CD4-positive, alpha-beta T cell treated with Interferon gamma for 1 hour (primary cell): ENCODE data around the gene DEPP1.
A peak's percentile ranks its signal among the peaks of the same experiment; 100 is the strongest.

Experiments
- DNase-seq: peaks from one replicate; pipeline ENCODE4 v3.0.0-alpha.2; 2020

Gene DEPP1

DNA sequence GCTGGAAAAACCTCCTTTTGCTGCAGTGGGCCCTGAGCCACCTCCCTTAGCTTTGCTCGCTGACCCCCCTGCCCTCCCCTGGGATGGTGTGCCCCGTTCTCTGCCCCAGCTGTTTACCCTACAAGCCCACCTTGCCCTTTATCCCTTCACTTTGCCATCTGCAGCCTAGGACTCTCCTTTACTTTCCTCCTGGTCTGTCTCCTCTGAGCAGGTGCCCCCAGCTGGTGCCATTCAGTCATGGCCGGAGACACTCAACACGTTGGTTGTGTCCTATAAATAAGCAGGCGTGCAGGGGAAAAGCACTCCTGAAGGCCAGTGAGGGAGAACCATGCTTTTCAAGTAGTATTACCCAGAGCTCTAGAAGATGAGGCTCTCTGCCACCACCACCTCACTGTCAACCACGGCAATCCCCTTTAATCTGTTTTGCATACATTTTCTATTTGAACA is 12.9 kb downstream of the DEPP1 start:
- DNase-seq: no peak

DNA sequence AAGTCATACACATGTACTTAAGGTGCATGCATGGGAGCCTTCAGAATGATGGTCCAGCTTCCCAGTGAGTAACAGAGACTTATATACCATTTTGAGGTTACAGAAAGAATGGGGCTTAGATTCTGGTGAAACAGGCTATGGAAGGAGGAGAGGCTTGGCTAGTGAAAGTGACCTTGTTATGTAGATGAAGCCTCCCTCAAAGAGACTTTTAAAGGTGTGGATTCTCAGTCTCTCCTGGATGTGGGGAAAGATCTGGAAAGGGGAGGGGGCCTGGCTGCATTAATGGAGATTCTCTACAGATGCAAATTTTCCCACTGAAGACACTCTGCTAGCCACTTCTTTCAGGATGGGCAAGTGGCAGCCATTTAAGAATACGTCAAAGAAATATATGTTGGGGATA is 13.5 kb downstream of the DEPP1 start:
- no peak for DNase-seq

DNA sequence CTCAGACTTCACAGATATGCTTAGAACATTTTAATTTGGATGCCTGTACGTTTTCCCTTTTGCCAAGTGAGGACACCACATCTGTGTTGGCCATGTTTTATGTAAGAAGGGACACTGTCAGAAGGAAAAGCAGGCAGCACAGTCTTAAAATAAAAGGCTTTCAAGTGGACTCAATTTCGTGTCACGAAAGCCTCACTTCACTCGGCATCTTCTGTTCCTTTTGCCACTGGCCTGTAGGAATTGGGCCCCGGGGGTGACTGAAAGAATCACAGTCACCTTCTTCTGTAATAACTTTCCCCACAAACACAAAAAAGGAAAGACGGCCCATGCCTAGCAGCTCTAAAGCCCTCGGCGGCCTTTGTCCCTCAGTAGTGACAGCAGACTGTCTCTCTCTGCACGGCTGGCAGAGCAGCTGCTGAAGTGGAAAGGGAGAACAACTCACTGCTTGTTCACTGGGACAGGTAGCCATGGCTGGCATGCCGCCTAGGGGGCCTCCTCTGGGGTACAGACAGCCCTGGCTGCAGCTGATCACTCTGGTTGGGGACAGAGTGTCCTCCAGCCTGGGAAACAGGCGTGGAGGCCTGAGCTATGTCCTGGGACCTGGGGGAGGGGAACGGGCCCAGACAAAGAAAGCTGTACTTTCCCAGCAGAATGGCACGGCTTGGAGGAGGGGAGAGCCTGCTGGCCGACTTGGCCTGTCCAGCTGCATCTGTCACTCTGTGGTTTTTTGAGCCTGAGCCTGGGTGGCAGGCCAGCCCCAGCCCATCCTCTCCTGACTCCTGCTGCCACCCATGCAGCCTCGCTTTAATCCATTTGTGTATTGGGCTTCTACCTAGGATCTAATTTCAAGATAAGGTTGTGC is 14.6 kb downstream of the DEPP1 start:
- no peak for DNase-seq

DNA sequence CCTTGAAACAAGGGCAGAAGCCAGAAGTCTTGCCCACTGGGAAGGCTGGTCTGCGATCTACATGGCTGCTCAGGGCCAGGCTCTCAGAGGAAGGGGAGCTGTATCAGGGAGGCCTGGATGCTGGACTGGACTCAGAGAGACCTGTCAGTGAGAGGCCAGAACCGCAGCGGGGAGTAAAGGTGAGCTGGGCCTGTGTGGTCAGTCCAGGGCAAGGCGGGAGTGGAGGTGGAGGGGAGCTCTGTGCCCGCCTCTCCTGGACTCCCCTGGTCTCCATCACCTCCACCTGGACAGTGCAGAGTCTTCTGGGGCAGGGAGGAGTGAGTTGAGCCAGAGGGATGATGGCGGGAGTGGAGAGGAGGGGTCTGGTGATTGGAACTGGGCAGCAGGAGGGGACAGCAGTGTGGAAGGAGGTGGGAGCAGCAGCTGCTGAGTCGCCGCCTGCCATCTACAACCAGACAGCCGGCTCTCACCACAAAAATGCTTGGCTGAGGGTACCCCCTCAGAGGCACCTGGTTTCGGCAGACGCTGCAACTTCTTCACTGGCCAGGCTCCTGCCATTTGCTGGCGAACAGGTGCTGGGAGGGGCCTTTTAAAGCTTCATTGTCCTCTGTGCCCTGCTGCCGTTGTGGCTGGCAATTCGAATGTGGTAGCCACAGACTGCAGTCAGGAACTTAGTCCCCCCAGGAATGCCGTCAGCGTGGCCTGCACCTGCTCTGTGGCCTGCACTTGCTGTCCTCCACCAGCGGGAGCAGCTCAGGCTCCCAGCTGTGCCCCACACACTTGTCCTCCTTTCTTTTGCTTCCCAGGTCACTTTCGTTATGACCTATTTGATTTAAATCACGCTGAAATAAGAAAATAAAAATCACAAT is 15.5 kb downstream of the DEPP1 start:
- no peak for DNase-seq

DNA sequence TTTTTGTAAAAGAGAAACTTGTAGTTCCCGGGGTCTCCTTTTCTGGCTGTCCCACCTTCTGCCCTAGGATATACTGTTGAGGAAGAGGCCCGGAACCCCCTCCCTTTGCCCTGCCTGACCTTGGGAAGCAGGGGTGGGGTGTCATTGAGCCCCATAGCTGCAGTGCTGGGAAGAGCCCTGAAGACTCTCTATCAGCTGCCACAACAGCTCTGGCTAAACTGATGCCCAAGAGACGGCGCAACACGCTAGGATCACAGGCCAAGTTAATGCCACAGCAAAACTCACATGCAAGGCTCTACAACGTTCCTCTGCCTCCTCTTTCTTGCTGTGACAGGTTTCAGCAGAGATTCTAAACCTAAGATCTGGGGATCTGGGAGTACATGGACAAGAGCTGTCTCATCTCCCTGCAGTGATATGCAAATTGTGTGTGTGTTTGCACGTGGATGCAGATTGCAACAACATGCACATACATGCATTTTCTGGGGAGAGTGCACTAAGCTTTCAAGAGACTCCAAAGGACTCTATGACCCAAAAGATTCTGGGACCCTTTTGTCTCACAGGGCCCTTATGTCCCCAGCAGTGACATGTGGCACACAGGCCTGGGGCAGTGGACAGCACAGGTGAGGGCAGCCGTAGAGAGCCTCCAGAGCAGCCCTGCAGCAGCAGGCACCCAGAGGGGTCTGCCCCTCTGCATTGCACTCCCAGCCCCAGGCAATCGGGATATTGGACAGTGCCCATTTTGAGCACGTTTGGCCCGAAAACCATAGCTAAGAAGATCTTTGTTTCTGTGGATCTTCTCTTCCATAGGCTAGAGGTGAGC is 16.5 kb downstream of the DEPP1 start:
- no peak for DNase-seq

DNA sequence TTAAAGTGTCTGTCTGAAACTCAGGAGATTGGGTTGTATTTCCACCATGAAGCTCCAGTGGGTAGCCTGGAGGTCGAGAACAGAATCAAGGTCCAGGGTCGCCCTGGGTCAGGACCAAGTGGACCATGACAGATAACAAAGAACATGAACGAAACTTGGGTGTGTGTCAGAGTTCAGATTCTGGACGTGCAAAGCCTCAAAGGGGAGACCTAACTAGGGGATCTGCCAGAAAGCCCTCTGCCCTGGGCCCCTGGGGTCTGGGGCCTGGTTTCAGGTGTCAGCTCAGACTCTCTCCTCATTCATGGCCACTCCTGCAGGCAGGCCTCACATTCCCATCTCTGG is 17.4 kb downstream of the DEPP1 start:
- DNase-seq: no peak

DNA sequence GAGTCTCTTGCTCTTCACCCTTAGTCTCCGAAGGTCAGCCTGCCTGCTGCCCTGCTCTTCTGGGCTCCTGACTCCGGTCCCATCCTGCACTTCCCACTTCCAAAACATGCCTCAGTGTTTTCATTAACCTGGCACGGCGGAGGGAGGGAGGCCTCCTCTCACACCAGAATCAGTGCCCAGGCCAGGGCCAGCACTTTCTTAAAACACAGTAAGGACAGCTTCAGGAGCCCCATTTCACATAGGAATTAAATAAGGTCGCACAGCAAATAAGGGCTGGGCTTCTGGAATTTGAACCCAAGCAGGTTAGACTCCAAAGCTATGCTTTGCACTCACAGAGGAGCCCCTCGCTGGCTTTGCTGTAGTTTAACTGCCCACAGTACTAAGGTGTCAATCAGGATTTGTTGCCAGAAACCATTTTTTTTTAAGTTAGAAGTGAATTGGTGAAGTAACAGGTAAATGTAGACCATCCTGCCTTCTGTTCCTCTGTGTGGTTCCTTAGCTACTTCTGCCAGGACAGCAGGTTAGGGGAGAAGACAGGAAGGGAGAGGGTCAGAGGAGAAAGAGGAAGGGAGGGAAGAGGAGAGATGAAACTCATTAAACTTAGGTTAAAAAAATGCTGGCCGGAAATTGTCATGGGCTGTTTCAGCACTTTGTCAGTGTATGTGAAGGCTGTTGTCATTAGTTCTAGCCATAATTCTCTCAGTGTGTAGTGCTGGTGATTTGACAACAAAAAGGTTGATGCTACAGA is 18.0 kb downstream of the DEPP1 start:
- DNase-seq: no peak

DNA sequence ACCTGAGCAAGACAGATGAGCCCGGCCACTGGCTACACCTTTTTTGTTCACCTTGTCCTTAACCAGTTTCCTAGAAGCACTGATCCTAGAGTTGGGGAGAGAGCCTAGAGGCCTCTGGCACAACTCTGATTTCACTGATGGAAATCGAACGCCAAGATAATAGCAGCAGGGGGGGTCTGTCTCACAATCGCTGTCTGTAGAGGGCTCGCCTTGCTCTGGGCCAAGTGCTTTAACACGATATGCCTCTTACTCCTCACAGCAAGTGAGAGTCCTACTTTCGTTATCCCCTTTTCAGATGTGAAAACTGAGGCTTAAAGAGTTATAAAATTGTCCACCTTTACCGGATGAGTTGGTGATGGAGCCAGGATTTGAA is 18.5 kb downstream of the DEPP1 start:
- DNase-seq: no peak

DNA sequence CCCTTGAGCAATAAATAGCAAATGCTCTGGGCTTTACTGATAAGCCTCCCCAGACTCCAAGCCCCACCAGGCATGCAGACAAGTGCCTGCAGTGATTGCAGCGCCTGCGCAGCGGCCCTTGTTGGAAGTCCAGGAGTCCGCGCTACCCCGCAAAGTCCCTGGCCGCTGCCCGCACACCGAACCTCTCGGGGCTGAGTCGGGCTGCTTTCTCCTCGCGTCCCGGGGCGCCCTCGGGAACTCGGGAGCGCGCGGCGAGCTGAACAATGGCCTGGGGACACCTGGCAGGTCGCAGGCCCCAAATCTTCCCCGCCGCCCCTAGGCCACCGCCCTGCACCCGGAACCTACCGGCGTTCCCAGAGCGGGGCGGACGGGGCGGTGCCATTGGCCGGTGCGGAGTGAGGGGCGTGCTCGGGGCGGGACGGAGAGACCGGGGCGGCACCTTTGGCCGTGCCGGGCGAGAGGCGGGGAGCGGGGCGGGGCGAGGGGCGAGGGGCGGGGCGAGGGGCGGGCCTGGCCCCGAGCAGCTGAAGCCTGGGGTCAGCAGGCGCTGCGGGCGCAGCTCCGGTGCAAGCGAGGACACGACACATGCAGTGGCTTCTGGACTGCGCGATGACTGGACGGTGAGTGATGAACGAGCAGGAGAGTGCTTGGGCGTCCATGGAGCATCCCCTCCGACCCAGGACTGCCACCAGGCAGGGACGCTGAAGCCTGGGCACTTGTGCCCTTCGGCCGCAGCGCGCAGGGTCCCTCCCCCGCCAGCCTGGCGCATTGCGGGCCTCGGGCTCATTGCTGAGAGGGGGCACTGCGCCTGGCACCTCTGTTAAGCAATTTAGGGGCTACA is 19.1 kb downstream of the DEPP1 start, which contains the start of gene RASSF4:
RASSF4 (plus strand) TSS at position 556 of the 841 bp plus-strand sequence. CDS start 10,401 bp downstream, outside the sequence.
- peak; percentile 90 for DNase-seq

DNA sequence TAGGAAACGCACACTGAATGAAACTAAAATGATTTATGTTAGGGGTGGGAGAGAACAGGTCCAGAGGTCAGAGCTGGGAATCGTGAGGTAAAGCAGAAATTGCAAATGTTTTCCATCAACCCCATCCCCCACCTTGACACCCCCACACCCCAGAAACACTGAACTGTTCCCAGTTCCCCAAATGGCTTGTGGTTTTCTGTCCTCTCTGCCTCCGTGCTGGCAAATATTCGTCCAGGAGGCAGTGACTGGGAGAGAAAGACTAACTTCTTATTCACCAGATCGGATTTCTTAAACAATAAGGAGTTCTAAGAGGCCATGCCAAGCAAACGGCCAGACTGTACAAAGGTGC is 19.7 kb downstream of the DEPP1 start:
- DNase-seq: no peak

DNA sequence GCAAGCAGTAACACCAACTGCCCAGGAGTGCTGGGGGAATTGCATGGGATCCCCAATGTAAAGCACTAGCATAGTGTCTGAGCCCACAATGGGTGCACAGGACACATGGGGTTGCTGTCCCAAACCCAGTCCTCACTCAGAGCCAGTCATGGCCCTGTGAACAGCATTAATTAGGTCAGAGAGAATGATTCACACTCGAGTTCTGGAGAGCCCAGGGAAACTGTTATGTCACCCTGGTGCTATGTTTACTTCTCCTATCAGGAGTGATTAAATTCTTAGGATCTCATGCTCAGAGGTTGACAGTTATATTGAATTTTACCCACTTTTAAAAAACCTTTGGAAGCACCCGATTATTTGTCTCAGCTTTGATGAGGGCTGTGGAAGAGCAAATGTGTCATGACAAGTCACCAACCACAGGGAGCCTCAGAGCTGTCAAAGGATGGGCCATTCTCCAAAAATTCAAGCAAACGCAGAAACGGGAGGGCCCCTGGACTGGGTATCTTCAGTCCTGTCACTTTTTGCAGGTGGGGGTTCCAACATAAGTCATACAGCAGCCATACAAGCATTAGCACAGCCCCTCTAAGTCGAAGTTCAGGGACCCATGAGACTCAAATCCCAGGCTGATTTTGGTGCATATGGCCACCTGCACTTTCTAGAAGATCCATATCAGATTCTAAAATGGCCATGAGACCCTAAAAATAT is 20.3 kb downstream of the DEPP1 start:
- no peak for DNase-seq

DNA sequence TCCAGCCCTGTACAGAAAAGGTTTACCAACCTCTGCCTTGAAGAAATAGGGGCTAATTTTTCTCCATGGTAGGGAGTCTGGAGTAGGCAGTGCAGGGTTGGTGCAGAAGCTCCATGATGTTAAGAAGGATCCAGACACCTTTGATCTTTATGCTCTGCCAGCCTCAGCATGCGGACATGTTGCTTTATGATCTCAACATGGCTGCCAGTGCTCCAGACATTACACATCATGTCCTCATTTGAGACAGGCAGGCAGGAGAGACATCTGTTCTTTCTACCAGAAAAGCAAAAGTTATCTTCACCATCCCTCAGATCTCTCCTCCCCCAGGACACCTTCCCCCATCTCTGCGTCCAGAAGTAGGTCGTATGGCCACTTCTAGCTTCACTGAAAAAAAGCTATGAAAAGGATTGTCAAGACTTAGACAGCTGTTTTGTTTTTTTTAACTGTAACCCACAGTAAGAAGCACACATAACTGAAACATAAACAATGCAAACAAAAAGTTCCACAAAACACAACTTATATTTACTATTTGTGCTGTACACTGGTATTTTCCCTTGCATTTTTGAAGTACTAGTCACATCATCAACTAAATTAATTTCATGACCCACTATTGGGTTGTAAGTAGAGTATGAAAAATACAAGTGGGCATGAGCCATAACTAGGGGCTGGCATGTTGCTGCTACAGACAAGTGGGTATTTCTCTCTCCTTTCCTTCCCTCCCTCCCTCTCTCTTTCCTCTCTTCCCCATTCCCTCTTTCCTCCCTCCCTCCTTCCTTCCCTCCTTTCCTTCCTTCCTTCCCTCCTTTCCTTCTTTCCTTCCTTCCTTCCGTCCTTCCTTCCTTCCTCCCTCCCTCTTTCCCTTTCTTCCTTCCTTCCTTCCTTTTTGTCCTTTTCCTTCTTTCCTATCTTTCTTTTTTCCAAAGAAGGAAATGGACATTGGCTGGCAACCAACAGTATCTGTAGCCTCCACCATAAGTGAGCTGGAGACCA is 21.6 kb downstream of the DEPP1 start:
- DNase-seq: no peak

DNA sequence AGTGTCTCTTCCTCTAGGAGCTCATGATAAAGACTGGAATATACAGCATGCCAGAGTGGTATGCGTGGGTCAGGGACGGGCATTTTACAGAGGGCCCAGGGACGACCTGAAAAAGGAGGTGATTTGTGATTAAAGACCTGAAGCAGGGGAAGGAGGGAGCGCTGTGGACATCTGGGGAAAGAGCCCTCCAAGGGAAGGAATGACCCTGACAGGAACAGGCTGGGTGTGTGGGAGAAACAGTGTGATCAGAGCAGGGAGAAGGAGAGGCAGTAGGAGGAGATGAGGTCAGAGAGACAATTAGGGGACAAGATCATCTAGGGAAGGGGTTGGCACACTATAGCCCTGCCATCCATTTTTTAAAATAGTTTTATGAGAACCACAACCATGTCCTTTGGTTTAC is 22.4 kb downstream of the DEPP1 start:
- no peak for DNase-seq

DNA sequence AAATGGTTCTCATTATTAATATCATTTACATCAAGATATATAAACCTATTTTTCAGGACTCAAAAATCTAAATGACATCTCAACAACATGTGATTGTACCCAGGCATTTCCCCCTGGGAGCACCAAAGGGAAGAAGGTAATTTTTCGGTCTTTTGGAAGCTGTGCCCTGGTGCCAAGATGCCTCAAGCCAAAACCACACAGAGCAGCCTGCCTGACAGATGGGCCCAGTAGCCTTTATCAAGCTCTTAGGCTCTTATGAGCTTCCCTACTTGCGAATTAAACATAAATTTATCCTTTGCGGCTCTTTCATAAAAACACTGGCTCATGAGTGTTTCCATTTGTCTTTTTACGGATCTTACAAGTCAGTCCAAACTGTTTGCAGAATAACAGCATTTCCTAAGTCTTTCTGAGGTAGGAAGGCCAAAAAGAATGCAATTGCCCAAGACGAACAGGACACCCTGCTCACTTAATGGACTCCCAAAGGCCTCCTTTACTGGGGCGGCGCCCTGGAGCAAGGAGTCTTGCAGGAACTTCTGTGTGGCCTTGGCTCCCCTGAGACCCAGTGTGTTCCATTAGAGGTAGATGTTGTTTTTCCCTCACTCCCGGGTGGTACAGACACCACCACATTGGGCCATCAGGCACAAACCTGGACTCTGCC is 23.1 kb downstream of the DEPP1 start:
- DNase-seq: no peak

DNA sequence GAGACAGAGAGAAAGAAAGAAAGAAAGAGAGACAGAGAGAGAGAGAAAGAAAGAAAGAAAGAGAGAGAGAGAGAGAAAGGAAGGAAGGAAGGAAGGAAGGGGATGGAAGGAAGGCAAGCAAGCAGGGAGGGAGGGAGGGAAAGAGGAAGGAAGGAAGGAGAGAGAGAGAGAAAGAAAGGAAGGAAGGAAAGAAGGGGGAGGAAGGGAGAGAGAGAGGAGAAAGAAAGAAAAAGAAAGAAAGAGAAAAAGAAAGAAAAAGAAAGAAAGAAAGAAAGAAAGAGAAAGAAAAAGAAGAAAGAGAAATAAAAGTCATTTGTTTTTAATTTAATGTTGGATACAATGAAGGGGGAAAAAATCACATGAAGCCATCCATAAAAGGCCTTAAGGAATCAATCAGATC is 23.6 kb downstream of the DEPP1 start:
- DNase-seq: no peak

DNA sequence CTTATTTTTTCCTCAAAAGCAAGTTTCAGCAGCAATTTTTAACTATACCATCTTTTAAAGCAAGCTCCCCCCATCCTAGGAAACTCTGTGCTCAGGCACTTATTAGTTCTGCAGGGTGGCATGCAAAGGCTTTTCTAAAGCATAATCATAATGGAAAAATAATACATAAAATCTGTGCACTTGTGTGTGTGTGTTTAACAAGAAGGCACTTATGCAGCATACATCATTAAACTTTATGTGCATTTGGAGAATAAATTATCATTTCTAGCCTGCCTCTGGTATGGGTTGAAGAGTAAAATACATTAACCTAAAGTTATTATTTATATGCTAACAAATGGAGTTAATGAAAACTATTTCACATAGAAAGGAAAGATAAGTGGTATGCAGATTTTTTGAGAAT is 24.6 kb downstream of the DEPP1 start:
- DNase-seq: no peak

DNA sequence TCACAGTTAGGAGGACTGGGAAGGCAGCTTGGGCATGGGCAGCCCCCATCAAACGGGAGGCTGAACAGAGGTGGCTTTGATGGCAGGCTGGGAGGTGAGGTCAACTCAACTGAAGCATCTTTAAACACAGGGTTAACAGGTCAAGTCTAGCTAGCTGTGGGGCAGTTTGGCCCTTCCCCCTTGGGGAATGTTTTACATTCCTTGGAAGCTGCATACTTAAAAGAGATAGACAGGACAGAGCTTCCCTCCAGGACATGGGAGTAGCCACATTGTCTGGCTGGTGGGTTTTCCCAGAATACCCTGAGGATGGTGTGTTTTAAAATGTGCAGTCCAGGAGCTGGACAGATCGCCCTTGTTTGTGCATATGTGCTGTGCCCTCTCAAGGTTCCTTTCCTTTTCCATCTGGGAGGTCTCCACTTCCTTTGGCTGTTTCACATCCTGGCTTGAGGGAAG is 25.8 kb downstream of the DEPP1 start:
- DNase-seq: no peak

DNA sequence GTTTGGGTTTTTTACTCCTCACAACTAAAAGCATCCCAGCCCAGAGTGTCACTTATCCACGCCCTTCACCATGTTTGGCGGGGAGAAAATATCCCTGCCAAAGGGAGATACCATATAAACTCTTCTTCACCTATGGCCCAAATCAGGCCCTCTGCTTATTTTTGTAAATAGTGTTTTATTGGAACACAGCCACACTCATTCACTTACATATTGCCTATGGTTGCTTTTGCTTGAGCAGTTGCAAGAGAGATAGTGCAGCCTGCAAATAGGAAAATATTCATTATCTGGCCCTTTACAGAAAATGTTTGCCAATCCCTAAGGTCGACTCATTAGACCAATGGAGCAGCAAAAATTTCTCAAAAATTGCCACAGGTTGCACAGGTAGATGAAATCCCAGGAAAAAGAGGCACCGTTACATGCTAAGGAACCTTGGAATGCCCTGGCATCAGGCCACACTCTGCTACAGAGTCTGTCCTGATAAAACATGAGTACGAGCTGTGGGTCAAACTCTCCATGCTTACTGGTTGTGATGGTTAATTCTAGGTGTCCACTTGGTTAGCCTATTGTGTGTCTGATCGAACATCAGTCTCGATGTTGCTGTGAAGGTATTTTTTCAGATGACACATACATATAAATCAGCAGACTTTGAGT is 26.9 kb downstream of the DEPP1 start:
- no peak for DNase-seq
